ENCODE measurements around the gene SNX8.

Gene SNX8

GRCh38 chr7:2242541-2243429 is 71.5 kb downstream of the SNX8 start:
- Histone ChIP-seq H3K36me3 (peaks cover 22% of the 10 kb centered on the region), H3K4me2 (peak overlapping the region; percentile 99), H4K20me1 (no peaks in the 10 kb centered on the region), H3K4me1 (peaks cover 80% of the 10 kb centered on the region), H3K4me3 (peak overlapping the region; percentile 98), H3K27ac (peak overlapping the region; percentile 95), H3K9ac (peak overlapping the region; percentile 89), H3K27me3 (no peaks in the 10 kb centered on the region), H3K9me3 (no peaks in the 10 kb centered on the region)
- no peak for TF ChIP-seq Cebpa-rat (IDR thresholded peaks at IDR 0.05)

- Histone ChIP-seq H3K36me3 (peaks cover 31% of the 10 kb centered on the region), H3K9me3 (no peaks in the 10 kb centered on the region)
Measured at GRCh38 chr7:2241580-2242540, 72.4 kb downstream of the SNX8 start, which contains the start of the genes MRM2 and NUDT1. Gene MRM2, minus strand, starts transcription at chr7:2242205. Its CDS starts 36 bp downstream, at chr7:2242169. Gene NUDT1, plus strand, starts transcription at chr7:2242226. Its CDS starts 2,349 bp downstream, at chr7:2244575.

GRCh38 chr7:2239242-2239641 is 75.0 kb downstream of the SNX8 start:
- Histone ChIP-seq H3K9me3 (no peaks in the 10 kb centered on the region), H4K20me1 (no peaks in the 10 kb centered on the region), H3K36me3 (peaks cover 57% of the 10 kb centered on the region), H3K27me3 (no peaks in the 10 kb centered on the region), H3K4me3 (no peak overlapping the region), H3K4me1 (peaks cover 59% of the 10 kb centered on the region), H3K9ac (no peak overlapping the region), H3K4me2 (no peak overlapping the region), H3K27ac (no peak overlapping the region)
- TF ChIP-seq Cebpa-rat (IDR thresholded peaks at IDR 0.05), result no peak

More at GRCh38 chr7:2241580-2242540, 72.4 kb downstream of the SNX8 start, which contains the start of the genes MRM2 and NUDT1:
- peak within 1 kb of the TSS; percentile 89 for H3K9ac ChIP-seq
- H3K4me2 ChIP-seq, result peak within 1 kb of the TSS; percentile 99
- peak within 1 kb of the TSS; percentile 95 for H3K27ac ChIP-seq
- no peaks in the 10 kb centered on the region for H3K27me3 ChIP-seq
- peaks cover 80% of the 10 kb centered on the region for H3K4me1 ChIP-seq
- peak within 1 kb of the TSS; percentile 98 for H3K4me3 ChIP-seq
- no peak for TF ChIP-seq Cebpa-rat (IDR thresholded peaks at IDR 0.05)
- H4K20me1 ChIP-seq, result no peaks in the 10 kb centered on the region

- Histone ChIP-seq H3K36me3 (peaks cover 58% of the 10 kb centered on the region), H3K9ac (peak overlapping the region; percentile 7; the same call in 1 of the 2 replicates), H3K27ac (peak overlapping the region; percentile 75), H3K4me2 (peak overlapping the region; percentile 61), H4K20me1 (peaks cover 3% of the 10 kb centered on the region), H3K4me3 (no peak overlapping the region), H3K4me1 (peaks cover 51% of the 10 kb centered on the region), H3K9me3 (no peaks in the 10 kb centered on the region), H3K27me3 (no peaks in the 10 kb centered on the region)
- no peak for TF ChIP-seq Cebpa-rat (IDR thresholded peaks at IDR 0.05)
Measured at GRCh38 chr7:2237109-2237602, 77.1 kb downstream of the SNX8 start.

GRCh38 chr7:2233926-2234325 is 80.3 kb downstream of the SNX8 start:
- no peaks in the 10 kb centered on the region for H3K9me3 ChIP-seq
- peaks cover 35% of the 10 kb centered on the region for H4K20me1 ChIP-seq
- no peak overlapping the region for H3K4me3 ChIP-seq
- peaks cover 67% of the 10 kb centered on the region for H3K36me3 ChIP-seq
- TF ChIP-seq Cebpa-rat (IDR thresholded peaks at IDR 0.05), result no peak
- H3K9ac ChIP-seq, result no peak overlapping the region
- H3K4me2 ChIP-seq, result peak overlapping the region; percentile 98; the same call in 1 of the 2 replicates
- no peak overlapping the region for H3K27ac ChIP-seq
- H3K4me1 ChIP-seq, result peaks cover 54% of the 10 kb centered on the region
- no peaks in the 10 kb centered on the region for H3K27me3 ChIP-seq

- TF ChIP-seq Cebpa-rat (IDR thresholded peaks at IDR 0.05), result no peak
- Histone ChIP-seq H3K9ac (peak within 1 kb of the TSS; percentile 95), H3K4me3 (peak within 1 kb of the TSS; percentile 93), H4K20me1 (peaks cover 42% of the 10 kb centered on the region), H3K4me1 (peaks cover 48% of the 10 kb centered on the region), H3K27ac (peak within 1 kb of the TSS; percentile 88), H3K9me3 (no peaks in the 10 kb centered on the region), H3K36me3 (peaks cover 69% of the 10 kb centered on the region), H3K4me2 (peak within 1 kb of the TSS; percentile 98), H3K27me3 (no peaks in the 10 kb centered on the region)
Measured at GRCh38 chr7:2232766-2233520, 81.3 kb downstream of the SNX8 start, which contains the start of gene MAD1L1. Gene MAD1L1, minus strand, starts transcription at chr7:2232945. Its CDS starts 2,812 bp downstream, at chr7:2230133.

- TF ChIP-seq Cebpa-rat (IDR thresholded peaks at IDR 0.05), result no peak
- H3K4me3 ChIP-seq, result peak overlapping the region; percentile 93
- H4K20me1 ChIP-seq, result peaks cover 50% of the 10 kb centered on the region
- peak overlapping the region; percentile 95 for H3K9ac ChIP-seq
- H3K4me1 ChIP-seq, result peaks cover 47% of the 10 kb centered on the region
- H3K27me3 ChIP-seq, result no peaks in the 10 kb centered on the region
- peak overlapping the region; percentile 88 for H3K27ac ChIP-seq
- peaks cover 69% of the 10 kb centered on the region for H3K36me3 ChIP-seq
- no peaks in the 10 kb centered on the region for H3K9me3 ChIP-seq
- peak overlapping the region; percentile 98 for H3K4me2 ChIP-seq
Measured at GRCh38 chr7:2231992-2232765, 82.1 kb downstream of the SNX8 start.

GRCh38 chr7:2230882-2231281 is 83.4 kb downstream of the SNX8 start:
- H3K4me1 ChIP-seq, result peaks cover 40% of the 10 kb centered on the region
- H3K36me3 ChIP-seq, result peaks cover 69% of the 10 kb centered on the region
- peak overlapping the region; percentile 98 for H3K4me2 ChIP-seq
- H3K4me3 ChIP-seq, result no peak overlapping the region
- no peak overlapping the region for H3K27ac ChIP-seq
- TF ChIP-seq Cebpa-rat (IDR thresholded peaks at IDR 0.05), result no peak
- peaks cover 63% of the 10 kb centered on the region for H4K20me1 ChIP-seq
- H3K9me3 ChIP-seq, result no peaks in the 10 kb centered on the region
- H3K27me3 ChIP-seq, result no peaks in the 10 kb centered on the region
- H3K9ac ChIP-seq, result peak overlapping the region; percentile 95; the same call in 1 of the 2 replicates
